NCI-H345 (cell line): ENCODE data around the gene MYCBPAP.

Experiments used
- DNase-seq: peaks from one replicate; lab custom pipeline; 2025; lab: John Stamatoyannopoulos, UW

The MYCBPAP gene

GRCh38 chr17:50558091-50558490 lies 49.9 kb downstream of the MYCBPAP start:
- DNase-seq = no peak

- no peak for DNase-seq
Observed at GRCh38 chr17:50558581-50558940, 50.3 kb downstream of the MYCBPAP start.

- no peak for DNase-seq
Observed at GRCh38 chr17:50558941-50559614, 50.8 kb downstream of the MYCBPAP start.

GRCh38 chr17:50559674-50560184 lies 51.5 kb downstream of the MYCBPAP start:
- peak; percentile 34 for DNase-seq

- peak; percentile 83 for DNase-seq
Observed at GRCh38 chr17:50560185-50560824, 52.1 kb downstream of the MYCBPAP start, which contains the start of gene CACNA1G. CACNA1G (plus strand) TSS chr17:50560715; CDS start chr17:50561460, 745 bp downstream.

- DNase-seq = no peak
Observed at GRCh38 chr17:50560931-50561745, 52.9 kb downstream of the MYCBPAP start.

- DNase-seq = no peak
Observed at GRCh38 chr17:50561746-50562141, 53.5 kb downstream of the MYCBPAP start.

GRCh38 chr17:50562242-50563091 lies 54.2 kb downstream of the MYCBPAP start:
- DNase-seq = no peak

- no peak for DNase-seq
Observed at GRCh38 chr17:50563092-50563511, 54.9 kb downstream of the MYCBPAP start.

GRCh38 chr17:50564916-50565315 lies 56.7 kb downstream of the MYCBPAP start:
- no peak for DNase-seq

- peak; percentile 28 for DNase-seq
Observed at GRCh38 chr17:50565402-50566350, 57.4 kb downstream of the MYCBPAP start.

- no peak for DNase-seq
Observed at GRCh38 chr17:50566886-50567285, 58.6 kb downstream of the MYCBPAP start.

- no peak for DNase-seq
Observed at GRCh38 chr17:50568659-50569058, 60.4 kb downstream of the MYCBPAP start.

GRCh38 chr17:50569592-50569991 lies 61.4 kb downstream of the MYCBPAP start:
- DNase-seq = no peak

GRCh38 chr17:50570032-50570431 lies 61.8 kb downstream of the MYCBPAP start:
- DNase-seq = no peak

GRCh38 chr17:50570528-50570927 lies 62.3 kb downstream of the MYCBPAP start:
- DNase-seq = no peak

- DNase-seq = no peak
Observed at GRCh38 chr17:50571681-50572080, 63.4 kb downstream of the MYCBPAP start.

- DNase-seq = no peak
Observed at GRCh38 chr17:50572541-50572940, 64.3 kb downstream of the MYCBPAP start.

- no peak for DNase-seq
Observed at GRCh38 chr17:50573866-50574611, 65.8 kb downstream of the MYCBPAP start.
